Skin epidermis (tissue), 12 donors: ENCODE data around the gene NCOA3.

Experiments
- H3K27ac ChIP-seq, 21 experiments: fragments of 200-600 bp; sonication (generic) in 11 of 21; one replicate each; pipeline ENCODE4 v1.5.0; 2020; ENCODE audit warnings: mild to moderate bottlenecking in 3 of 21, inconsistent platforms in 2 of 21, moderate library complexity in 2 of 21
- H3K4me3 ChIP-seq, 7 experiments: fragments of 200-600 bp; sonication (generic) in 2 of 7; one replicate each; pipeline ENCODE4 v1.5.0; 2020; ENCODE audit warnings: inconsistent platforms in 2 of 7, mild to moderate bottlenecking in 2 of 7, moderate library complexity in 1 of 7

NCOA3 gene

DNA sequence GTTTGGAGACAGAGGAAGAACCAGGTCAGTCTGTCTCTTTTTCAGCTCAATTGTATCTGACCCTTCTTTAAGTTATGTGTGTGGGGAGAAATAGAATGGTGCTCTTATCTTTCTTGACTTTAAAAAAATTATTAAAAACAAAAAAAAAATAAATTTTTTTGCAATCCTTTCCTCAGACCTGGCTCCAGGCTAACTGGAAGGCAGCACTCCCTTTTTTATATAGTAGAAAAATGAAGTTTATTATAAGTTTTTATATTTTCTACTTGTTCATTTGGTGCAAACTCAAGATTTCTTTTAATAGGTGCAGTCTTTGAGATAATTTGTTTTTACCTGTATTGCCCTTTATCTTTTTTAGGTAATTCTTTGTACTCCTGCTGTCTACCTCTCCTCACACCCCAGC, 153.9 kb downstream of the NCOA3 start:
- Histone ChIP-seq H3K4me3 (no peak overlapping the region), H3K27ac (no peak overlapping the region)

DNA sequence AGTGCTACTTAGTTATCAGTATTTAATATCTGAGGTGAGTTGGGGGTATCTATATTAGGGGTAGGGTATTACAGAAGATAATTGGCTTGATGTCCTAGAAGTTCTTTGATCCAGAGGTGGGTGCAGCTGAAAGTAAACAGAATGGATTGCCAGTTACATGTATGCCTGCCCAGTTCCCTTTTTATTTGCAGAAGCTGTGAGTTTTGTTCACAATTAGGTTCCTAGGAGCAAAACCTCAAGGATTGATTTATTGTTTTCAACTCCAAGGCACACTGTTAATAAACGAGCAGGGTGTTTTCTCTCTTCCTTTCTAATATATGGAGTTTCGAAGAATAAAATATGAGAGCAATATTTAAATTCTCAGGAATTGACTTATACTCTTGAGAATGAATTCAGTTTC, 154.6 kb downstream of the NCOA3 start:
- H3K27ac ChIP-seq, result no peak overlapping the region
- H3K4me3 ChIP-seq, result no peak overlapping the region

DNA sequence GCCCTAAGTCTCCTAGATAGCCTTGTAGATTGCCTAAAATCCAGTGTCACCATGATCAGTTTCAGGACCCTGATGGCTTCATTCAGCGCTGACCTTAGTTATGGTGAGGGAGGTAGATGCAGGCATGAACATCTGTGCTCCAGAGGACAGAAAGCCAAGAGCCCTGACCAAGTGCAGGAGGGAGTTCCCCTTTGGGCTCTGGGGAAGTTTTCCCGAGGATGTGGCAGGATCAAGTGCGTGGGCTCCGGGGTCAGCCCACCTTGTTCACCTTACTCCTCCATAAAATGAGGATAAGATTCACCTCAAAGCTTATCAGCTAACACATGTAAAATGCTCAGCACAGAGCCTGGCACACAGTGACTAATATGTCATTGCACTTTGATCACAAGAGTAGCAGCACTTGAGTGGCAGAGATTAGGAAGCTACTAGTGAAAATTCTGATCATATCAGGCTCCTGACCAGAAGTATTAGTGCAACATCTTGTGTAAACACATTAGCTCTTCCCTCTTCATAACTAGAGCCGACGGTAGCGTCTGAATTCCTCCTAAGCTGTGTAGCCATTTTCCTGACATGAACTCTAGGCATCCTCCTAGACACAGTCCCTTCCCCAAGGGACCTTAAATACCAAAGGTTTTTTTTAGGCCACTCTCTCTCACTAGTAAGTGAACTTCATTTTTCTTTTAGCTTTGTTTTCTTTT, 158.4 kb downstream of the NCOA3 start:
- H3K4me3 ChIP-seq, result no peak overlapping the region

DNA sequence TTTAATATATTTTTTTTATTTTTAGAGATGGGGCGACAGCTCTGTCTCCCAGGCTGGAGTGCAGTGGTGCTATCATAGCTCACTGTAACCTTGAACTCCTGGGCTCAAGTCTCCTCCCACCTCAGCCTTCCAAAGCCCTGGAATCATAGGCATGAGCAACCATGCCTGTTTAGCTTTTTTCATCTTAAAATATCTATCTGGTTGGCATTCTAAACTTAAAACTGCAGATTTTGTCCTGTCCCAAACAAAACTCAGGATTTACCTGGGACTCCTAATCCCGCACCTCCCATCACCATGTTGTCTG, 158.9 kb downstream of the NCOA3 start:
- Histone ChIP-seq H3K4me3 (no peak overlapping the region), H3K27ac (no peak overlapping the region)

More for the DNA sequence above, 158.4 kb downstream of the NCOA3 start:
- H3K27ac ChIP-seq, result no peak overlapping the region

DNA sequence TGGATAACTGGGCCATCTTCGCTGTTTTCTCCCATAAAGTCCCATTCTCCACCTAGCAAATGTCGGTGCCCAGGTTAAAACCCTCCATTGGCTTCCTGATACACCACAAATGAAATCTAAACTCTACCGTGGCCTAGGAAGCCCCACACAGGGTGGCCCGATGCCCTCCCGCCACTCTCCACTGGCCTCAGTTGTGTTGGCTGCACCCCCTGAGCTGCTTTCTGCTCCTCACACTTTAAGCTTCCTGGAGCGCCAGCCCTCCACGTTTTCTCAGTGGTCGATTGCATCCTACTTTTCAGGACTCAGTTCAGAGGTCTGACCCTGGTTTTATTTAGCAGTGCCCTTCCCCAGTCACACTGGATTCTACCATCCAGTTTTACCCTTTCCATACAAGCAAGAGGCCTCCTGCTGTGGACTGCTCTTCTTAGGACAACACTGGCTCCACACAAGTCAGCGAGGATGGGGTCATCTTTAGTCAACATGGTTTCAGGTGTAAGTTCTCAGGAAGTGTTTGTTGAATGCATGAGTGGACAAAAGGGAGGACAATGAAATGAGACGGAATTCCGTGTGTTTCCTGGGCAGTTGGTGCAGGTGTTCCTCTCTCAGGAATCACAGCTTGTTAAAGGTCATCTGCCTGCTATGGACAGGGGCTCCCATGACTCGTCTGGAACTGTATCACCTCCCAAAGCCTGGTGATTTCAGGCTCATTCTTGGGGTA, 159.5 kb downstream of the NCOA3 start:
- no peak overlapping the region for H3K4me3 ChIP-seq
- H3K27ac ChIP-seq, result no peak overlapping the region

DNA sequence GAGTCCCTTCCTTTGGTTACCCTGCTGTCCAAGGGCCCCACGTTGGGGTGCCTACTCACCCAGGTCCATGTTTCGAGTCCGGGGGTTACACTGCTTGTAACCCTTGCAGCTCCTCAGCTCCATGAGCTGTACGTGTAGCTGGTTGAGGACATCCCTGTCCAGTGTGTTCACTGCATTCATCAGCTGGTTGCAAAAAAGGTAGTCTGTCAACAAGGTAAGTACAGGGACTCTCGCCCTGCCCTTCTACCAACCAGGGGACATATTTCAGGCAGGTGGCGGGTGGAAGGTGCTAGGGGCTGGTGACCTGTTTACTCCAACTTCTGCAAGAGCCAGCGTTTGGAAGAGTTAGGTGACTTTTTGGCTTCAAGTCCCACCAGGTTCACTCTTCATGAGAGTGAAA, 160.0 kb downstream of the NCOA3 start:
- Histone ChIP-seq H3K4me3 (no peak overlapping the region), H3K27ac (no peak overlapping the region)

DNA sequence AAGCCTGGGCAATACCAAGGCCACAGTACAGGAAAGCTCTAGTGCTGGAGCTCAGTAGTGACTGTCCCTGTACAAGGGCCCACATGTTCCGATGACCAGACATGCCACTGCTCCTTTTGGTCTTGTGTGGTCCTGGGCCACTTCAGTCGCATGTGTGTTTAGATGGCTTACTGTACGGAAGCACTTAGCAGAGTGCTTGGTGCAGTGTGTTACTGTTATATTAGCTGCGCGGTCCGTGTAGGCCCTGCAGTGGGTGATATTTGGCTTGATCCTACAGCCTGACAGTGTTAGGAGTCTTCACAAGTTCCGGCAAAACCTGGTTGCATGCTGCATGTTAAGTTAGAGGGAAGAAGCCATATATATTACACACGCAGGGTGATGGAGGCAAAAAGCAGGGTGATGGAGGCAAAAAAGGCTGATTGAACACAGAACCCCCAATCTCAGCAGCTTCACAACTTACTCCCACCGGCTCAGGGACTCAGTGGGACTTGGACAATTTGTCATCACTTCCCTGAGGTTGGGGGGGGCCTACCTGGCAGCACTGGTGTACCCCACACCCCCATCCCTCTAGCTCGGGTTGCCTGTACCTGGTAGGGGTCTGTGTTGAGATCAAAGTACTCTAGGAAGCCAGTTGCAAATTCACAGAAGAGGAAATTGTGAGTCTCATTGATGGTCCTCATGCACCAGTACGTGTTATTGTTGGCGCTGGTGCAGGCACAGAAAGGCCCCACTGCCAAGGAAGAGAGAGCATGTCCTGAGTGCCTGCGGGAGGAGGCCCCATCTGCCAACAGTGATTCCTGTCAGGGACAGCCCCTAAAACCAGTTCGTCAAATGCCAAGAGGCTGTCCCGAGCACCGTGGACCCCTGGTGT, 161.0 kb downstream of the NCOA3 start:
- Histone ChIP-seq H3K27ac (no peak overlapping the region), H3K4me3 (no peak overlapping the region)

DNA sequence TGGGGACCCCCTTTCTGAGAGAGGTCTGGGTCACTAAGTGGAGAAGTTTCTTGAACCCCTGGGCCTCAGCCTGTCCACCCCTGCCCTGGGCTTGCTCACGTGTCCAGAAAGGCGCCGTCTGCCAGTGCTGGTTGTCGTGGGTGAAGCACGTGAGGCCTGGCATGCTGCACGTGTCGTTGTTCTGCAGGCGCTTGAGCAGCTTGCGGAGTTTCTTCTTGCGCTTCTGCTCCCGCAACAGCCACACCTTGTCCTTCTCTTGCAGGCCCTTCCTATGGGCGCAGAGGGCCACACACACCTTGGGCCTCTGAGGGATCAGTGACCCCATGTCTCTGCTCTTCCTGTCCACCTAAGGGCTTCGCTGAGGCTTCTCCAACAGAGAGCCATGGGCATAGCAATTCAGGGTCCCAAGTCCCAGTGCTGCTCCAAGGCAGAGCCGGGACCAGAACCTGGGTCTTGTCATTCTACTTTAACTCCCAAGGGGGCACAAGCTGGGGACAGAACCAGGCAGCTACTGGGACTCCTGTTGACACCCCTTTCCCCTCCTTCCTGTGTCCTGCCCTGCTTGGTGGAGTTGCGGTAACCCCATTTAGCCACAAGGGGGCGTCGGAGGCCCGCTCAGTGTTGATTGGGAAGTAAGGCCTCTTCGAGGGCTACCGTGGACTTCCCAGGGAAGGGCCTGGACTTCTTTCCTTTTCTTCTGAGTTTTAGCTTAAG, 161.8 kb downstream of the NCOA3 start:
- no peak overlapping the region for H3K4me3 ChIP-seq
- no peak overlapping the region for H3K27ac ChIP-seq

DNA sequence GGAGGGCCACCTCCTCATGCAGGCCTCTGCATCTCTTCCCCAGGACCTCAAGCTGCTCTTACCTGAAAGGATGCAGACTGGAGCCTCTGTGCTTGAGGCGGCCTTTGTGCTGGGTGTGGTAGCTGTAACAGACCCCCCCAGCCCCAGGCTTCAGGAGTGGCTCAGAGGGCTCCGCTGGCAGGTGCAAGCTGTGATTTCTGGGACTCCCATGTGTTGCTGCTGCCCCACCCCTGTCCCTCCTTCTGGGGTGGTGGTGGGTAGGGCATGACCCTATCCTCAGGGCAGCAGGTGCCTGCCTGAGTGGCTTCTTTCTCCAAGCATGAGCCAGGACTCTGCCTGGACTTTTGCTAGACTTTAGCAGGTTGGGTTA, 162.4 kb downstream of the NCOA3 start:
- no peak overlapping the region for H3K4me3 ChIP-seq
- no peak overlapping the region for H3K27ac ChIP-seq

DNA sequence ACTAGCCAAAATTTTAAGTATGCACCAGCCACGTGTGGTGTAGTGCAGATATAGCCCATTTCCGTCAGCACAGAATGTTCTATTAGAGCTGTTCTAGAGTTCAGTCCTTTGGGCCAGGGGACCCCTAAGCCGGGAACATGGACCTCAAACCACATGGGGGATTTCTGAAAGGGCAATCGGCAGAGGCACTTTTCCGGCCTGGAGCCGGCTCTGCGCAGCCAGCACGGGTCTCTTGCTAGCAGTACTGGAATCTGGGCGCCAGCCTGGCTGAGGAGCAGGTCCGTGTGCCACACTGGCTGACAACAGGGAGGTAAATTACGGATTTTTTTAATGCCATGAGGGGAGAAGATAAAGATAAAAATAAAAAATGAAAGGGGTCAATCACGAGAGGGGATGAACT, 163.1 kb downstream of the NCOA3 start:
- Histone ChIP-seq H3K4me3 (no peak overlapping the region), H3K27ac (no peak overlapping the region)

DNA sequence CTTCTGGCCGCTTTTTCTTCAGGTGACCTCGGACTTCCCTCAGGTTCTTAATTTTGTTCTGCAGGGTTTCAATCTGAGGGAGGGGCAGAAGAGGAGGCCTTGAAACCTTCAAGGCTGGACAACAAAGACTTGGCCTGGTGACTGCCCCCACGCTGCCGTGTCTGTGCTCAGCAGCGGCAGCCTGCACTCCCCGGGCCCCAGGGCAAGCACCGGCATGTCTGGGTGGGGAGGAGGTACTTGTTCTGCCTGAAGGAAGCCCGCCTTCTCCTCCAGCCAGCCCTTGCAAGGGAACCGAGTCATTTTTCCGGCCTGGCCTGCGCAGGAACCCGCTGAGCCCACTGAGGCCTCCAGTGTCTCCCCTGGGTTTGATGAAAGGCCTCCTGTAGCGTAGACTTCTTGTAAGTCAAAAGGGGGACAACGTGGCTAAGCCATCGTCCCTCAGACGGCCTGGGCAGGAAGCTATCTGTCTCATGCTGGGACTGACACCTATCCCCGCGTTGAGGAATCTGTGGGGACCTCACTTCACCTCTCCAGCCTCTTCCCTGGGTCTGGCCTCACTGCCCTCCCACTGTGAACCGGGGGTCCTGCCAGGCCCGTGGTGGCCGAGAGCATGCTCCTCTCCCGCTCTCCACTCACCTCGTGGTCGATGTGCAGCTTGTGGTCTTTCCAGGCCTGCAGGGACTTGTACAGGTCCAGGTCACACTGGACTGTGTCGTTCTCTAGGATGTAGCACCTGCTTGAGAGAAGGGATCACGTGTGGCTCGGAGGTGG, 163.7 kb downstream of the NCOA3 start:
- H3K27ac ChIP-seq, result peak overlapping the region in 1 of 21 experiments; percentile 29
- no peak overlapping the region for H3K4me3 ChIP-seq

DNA sequence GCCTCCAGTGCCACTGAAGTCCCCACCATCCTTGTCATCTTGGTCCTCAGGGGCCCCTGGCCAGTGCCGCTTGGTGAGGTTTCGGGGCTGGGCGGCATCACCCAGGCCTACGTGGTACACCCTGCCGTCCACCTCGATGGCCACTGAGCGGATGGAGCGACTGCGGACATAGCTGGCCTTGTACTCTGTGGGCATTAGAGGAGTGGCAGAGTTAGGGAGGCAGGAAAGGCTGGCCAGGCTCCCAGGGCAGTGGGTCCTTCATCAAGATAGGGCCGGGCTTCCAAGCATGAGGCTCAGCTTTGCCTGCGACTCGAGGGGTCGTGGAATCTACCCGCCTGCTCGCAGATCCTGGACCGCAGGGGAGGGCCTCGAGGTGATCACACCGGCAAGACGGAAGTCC, 164.6 kb downstream of the NCOA3 start:
- Histone ChIP-seq H3K4me3 (no peak overlapping the region), H3K27ac (no peak overlapping the region)

DNA sequence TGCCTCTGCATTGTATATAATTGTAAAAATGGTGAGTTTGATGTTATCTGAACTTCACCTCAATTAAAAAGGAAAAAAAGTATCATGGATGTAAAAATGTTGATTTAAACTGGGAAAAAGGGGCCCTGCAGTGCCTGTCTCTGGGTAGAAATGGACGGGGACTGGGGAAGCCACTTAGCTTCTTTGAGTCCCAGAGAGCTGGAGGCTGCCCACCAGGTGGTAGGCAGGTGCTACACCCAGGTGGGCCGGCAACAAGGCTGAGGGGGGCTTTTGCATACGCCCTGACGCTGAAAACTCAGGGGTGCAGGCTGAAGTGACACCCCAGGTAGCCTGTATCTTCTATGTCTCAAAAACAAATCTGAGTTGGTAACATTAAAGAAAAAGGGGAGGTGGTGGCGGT, 165.4 kb downstream of the NCOA3 start:
- Histone ChIP-seq H3K4me3 (no peak overlapping the region), H3K27ac (no peak overlapping the region)

DNA sequence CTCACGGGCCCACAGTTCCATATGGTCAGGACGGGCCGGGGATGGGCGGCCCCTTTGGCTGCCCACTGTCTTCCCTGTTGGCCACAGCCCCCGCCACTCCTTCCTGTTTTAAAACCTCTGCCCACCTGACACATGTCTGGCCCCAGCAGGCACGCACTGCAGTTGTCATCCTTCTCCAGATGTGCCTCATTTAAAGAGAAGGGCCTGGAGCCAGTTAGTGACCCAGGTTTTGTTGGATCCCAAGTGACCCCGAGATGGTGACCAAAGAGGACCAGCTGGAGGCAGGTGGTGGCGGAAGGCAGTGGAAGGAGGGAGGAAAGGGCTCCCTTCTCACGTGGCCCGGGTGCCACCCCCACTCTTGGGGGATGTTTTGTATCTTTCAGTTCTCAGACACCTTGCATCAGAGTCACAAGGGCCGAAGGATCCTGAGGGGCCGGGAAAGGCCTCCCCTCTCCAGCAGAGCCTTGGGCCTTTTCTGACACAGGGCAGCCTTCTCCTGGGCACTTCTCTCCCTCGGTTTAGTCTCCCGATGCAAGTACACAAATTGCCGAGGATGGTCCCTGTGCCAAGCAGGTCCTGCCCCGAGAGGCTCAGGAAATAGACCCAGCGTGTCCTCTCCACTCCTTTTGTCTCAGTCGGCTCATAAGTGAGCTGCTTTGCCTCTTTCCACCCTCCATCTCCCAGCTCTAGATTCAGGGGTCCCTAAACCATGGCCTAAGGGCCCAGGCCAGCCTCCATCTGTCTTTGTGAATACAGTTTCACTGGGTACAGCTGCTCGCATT, 166.0 kb downstream of the NCOA3 start:
- Histone ChIP-seq H3K4me3 (no peak overlapping the region), H3K27ac (no peak overlapping the region)

DNA sequence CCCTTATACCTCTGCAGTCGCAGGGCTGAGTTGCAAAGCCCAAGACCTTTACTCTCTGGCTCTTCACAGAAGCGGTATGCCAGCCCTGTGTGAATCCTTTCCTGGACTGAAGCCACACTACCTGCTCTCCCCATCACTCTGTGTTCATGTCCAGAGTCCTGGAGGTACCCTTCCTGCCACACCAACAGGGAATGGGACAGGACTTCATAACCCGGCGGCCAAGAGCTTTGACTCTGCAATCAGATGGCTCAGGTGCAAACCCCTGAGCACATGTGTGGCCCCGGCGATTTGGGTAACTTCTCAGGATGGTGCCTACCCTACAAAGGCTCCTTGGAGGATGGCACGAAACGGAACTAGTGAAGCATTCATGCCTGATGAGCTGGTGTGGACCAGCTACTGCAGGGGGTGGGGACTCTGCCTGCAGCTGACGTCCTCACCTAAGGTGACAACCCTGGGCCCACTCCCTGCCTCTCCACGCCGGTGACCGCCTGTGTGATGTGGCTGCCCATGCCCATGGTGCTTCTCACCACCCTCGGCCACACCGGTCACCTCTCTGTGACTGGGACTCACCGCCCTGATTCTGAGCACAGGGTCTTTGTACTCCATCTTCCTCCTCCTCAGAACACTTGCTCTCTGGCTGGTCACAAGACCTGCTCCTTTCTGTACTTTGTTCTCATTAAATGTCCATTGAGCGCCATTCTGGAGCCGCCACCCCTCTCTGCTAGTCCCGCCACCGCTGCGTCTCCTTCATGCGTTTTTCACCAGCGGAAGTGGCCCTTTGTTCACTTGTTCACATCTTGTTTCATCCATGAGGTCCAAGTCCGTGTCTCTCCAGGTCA, 166.8 kb downstream of the NCOA3 start:
- no peak overlapping the region for H3K4me3 ChIP-seq

DNA sequence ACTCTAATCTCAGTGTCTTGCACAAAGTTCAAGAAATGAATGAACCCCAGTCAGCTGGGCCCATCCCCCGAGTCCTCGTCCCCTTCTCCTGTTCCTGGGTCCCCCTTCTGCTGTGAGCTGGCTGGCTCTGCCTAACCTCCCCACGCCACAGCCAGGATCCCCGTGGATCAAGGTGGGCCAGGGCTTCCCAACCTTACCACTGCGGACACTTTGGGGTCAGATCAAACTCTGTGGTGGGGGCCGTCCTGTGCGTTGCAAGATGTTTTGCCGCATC, 167.4 kb downstream of the NCOA3 start:
- no peak overlapping the region for H3K4me3 ChIP-seq

More for the DNA sequence above, 166.8 kb downstream of the NCOA3 start:
- H3K27ac ChIP-seq, result no peak overlapping the region

DNA sequence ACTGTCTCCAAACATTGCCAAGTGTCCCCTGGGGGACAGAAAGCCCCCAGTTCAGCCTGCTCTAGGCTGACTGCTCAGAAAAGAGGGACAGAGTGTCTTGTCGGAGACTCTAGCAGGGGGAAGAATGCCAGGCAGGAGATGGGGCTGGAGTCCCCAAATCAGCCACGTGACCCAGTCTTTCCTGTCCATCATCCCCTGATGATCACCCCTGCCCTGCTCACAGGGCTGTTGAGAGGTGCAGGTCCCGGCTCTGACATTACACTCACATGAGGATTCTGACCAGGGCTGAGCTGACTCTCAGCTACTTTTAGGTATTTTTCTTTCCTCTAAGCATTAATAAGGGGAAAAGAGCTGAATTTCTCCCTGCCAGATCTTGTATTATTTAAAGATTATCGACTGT, 167.8 kb downstream of the NCOA3 start:
- H3K27ac ChIP-seq, result no peak overlapping the region
- no peak overlapping the region for H3K4me3 ChIP-seq

More for the DNA sequence above, 167.4 kb downstream of the NCOA3 start:
- no peak overlapping the region for H3K27ac ChIP-seq
